Measurements from ENCODE around the gene ANKRD13C. TPM values are rescaled to one million over a fixed set of nuclear protein-coding genes. Genes with fewer than 3 reads are reported as not detected.

Gene ANKRD13C
- polyA plus RNA-seq, 1 donor (not counting 4 experiments of a cell fraction or from before 2014, with no cell fraction given) = 13.4 TPM

- DNase-seq (ENCODE audit: low read depth, low spot score) = no peak
- H3K9me3 ChIP-seq (ENCODE audit: control insufficient read depth, low read depth, low read length) = no peaks in the 10 kb centered on the region
- TF ChIP-seq CTCF (optimal IDR thresholded peaks at IDR 0.05 in 1 of 3, IDR thresholded peaks at IDR 0.05 in 1 of 3, conservative IDR thresholded peaks at IDR 0.05 in 1 of 3; ENCODE audit: extremely low read depth in 1 of 3, insufficient read depth in 2 of 3, low read length in 3 of 3) (no peak), EZH2 (IDR thresholded peaks at IDR 0.05; ENCODE audit: low read length) (no peak)
- no peak for FAIRE-seq
- H3K4me2 ChIP-seq (ENCODE audit: control insufficient read depth, extremely low read depth, insufficient read depth, low read depth, low read length) = no peak overlapping the region
- dilution Hi-C loops (cut with MboI; ENCODE audit: extremely low pct_ligation_motif_present, low sequenced_read_pairs) = no loop called here
- H3K4me3 ChIP-seq (ENCODE audit: control insufficient read depth in 2 of 3, extremely low read depth in 1 of 3, insufficient read depth in 2 of 3, low read depth in 1 of 3, low read length in 3 of 3) = no peak overlapping the region
- H3K9me1 ChIP-seq (ENCODE audit: control insufficient read depth, extremely low read depth, insufficient read depth, low read length) = no peaks in the 10 kb centered on the region
- H3K36me3 ChIP-seq (ENCODE audit: control insufficient read depth in 2 of 2, extremely low read depth in 1 of 2, insufficient read depth in 2 of 2, low read length in 2 of 2) = peaks cover 3 to 4% of the 10 kb centered on the region in 2 experiments
- H3K79me2 ChIP-seq (ENCODE audit: control insufficient read depth, insufficient read depth, low read length) = no peaks in the 10 kb centered on the region
- no peak overlapping the region for H3K9ac ChIP-seq (ENCODE audit: control insufficient read depth, extremely low read depth, insufficient read depth, low read length)
- H4K20me1 ChIP-seq (ENCODE audit: control insufficient read depth, extremely low read depth, insufficient read depth, low read length) = no peaks in the 10 kb centered on the region
- H3K4me1 ChIP-seq (ENCODE audit: control insufficient read depth, extremely low read depth, insufficient read depth, low read length) = no peaks in the 10 kb centered on the region
- no peaks in the 10 kb centered on the region for H3K27me3 ChIP-seq (ENCODE audit: control insufficient read depth, extremely low read depth, insufficient read depth, low read length)
- H2AFZ ChIP-seq (ENCODE audit: control insufficient read depth, low read length) = no peak overlapping the region
- H3K27ac ChIP-seq (ENCODE audit: control insufficient read depth, insufficient read depth, low read length) = no peak overlapping the region
These were observed 64.3 kb downstream of the ANKRD13C start for GRCh38 chr1:70290218-70290617.

GRCh38 chr1:70288166-70288565 lies 66.4 kb downstream of the ANKRD13C start:
- Histone ChIP-seq H3K4me3 (ENCODE audit: control insufficient read depth in 2 of 3, extremely low read depth in 1 of 3, insufficient read depth in 2 of 3, low read depth in 1 of 3, low read length in 3 of 3) (no peak overlapping the region), H4K20me1 (ENCODE audit: control insufficient read depth, extremely low read depth, insufficient read depth, low read length) (no peaks in the 10 kb centered on the region), H3K27ac (ENCODE audit: control insufficient read depth, insufficient read depth, low read length) (no peak overlapping the region), H3K9me1 (ENCODE audit: control insufficient read depth, extremely low read depth, insufficient read depth, low read length) (no peaks in the 10 kb centered on the region), H3K36me3 (ENCODE audit: control insufficient read depth in 2 of 2, extremely low read depth in 1 of 2, insufficient read depth in 2 of 2, low read length in 2 of 2) (peaks cover 0 to 4% of the 10 kb centered on the region in 2 experiments), H3K9me3 (ENCODE audit: control insufficient read depth, low read depth, low read length) (no peaks in the 10 kb centered on the region), H3K4me1 (ENCODE audit: control insufficient read depth, extremely low read depth, insufficient read depth, low read length) (peaks cover 7% of the 10 kb centered on the region), H2AFZ (ENCODE audit: control insufficient read depth, low read length) (no peak overlapping the region), H3K27me3 (ENCODE audit: control insufficient read depth, extremely low read depth, insufficient read depth, low read length) (no peaks in the 10 kb centered on the region), H3K4me2 (ENCODE audit: control insufficient read depth, extremely low read depth, insufficient read depth, low read depth, low read length) (no peak overlapping the region), H3K79me2 (ENCODE audit: control insufficient read depth, insufficient read depth, low read length) (no peaks in the 10 kb centered on the region), H3K9ac (ENCODE audit: control insufficient read depth, extremely low read depth, insufficient read depth, low read length) (no peak overlapping the region)
- no peak for FAIRE-seq
- TF ChIP-seq CTCF (optimal IDR thresholded peaks at IDR 0.05 in 1 of 3, IDR thresholded peaks at IDR 0.05 in 1 of 3, conservative IDR thresholded peaks at IDR 0.05 in 1 of 3; ENCODE audit: extremely low read depth in 1 of 3, insufficient read depth in 2 of 3, low read length in 3 of 3) (no peak), EZH2 (IDR thresholded peaks at IDR 0.05; ENCODE audit: low read length) (no peak)
- dilution Hi-C loops (cut with MboI; ENCODE audit: extremely low pct_ligation_motif_present, low sequenced_read_pairs) = no loop called here
- no peak for DNase-seq (ENCODE audit: low read depth, low spot score)

All from keratinocyte (primary cell).